ENCODE results near the gene TMEM151A. TPM values are rescaled to one million over a fixed set of nuclear protein-coding genes. Genes with fewer than 3 reads are reported as not detected.

TMEM151A gene
- total and polyA plus RNA-seq, 2 of the 4 experiments (the other 2 are of a cell fraction): 0.03 TPM; not detected in 1

- peak overlapping the region; percentile 15 for H3K27ac ChIP-seq (ENCODE audit: insufficient read depth, low read length)
- H3K9ac ChIP-seq (ENCODE audit: low read depth, low read length): no peak overlapping the region
- H4K20me1 ChIP-seq (ENCODE audit: insufficient read depth, low read length): peaks cover 21% of the 10 kb centered on the region
- in situ Hi-C loops (cut with MboI; ENCODE audit: low sequenced_read_pairs): no loop called here
- H3K14ac ChIP-seq (replicated peaks; ENCODE audit: low read depth, low read length): no peak overlapping the region
- H2AFZ ChIP-seq (replicated peaks; ENCODE audit: low read length, poor library complexity): peak overlapping the region; percentile 83
- peaks cover 15 to 53% of the 10 kb centered on the region in 2 experiments; a peak in 3 of 4 replicates for H3K79me1 ChIP-seq (ENCODE audit: low read depth in 1 of 2, low read length in 2 of 2)
- H4K8ac ChIP-seq (ENCODE audit: low read depth in 2 of 2, low read length in 2 of 2): peak overlapping the region in 1 of 2 experiments; percentile 36; a peak in 1 of 4 replicates
- H2BK5ac ChIP-seq (ENCODE audit: low read depth, low read length, poor library complexity, severe bottlenecking): peak overlapping the region; percentile 36
- H3K56ac ChIP-seq (ENCODE audit: extremely low read depth, insufficient read depth, low read length): no peak overlapping the region
- H2AK5ac ChIP-seq (ENCODE audit: low read depth, low read length): peak overlapping the region; percentile 72
- ChIA-PET CTCF (interaction anchor here (0.7 kb wide), 1 partner anchor 25 kb away, joined by 3 read pairs; no protein-coding TSS in a partner anchor), POLR2A (ENCODE audit: unreplicated experiment) (interaction anchor here (0.9 to 1.7 kb wide), 2 partner anchors 20 to 25 kb away, joined by 5 to 6 read pairs; no protein-coding TSS in a partner anchor)
- DNase-seq: peak; percentile 56
- H3K4me1 ChIP-seq (ENCODE audit: control insufficient read depth, insufficient read depth, low read length): peaks cover 23% of the 10 kb centered on the region
- no peaks in the 10 kb centered on the region for H3K9me3 ChIP-seq (ENCODE audit: control insufficient read depth, insufficient read depth, low read length)
- peak overlapping the region; percentile 20; the same call in 1 of the 2 replicates for H2BK20ac ChIP-seq (ENCODE audit: low read depth, low read length)
- H3K36me3 ChIP-seq (ENCODE audit: control insufficient read depth, insufficient read depth, low read length): peaks cover 40% of the 10 kb centered on the region
- TF ChIP-seq RFX5 (IDR thresholded peaks at IDR 0.05; ENCODE audit: low read depth, low read length) (no peak), FOS (IDR thresholded peaks at IDR 0.05; ENCODE audit: low read depth, low read length) (no peak), RCOR1 (IDR thresholded peaks at IDR 0.05; ENCODE audit: insufficient replicate concordance, low read length) (no peak), CEBPB (IDR thresholded peaks at IDR 0.05; ENCODE audit: low read depth, low read length) (no peak), RAD21 (IDR thresholded peaks at IDR 0.05; ENCODE audit: low read length) (no peak), POLR2A (IDR thresholded peaks at IDR 0.05; ENCODE audit: low read depth, low read length) (no peak), MXI1 (IDR thresholded peaks at IDR 0.05; ENCODE audit: borderline replicate concordance, low read depth, low read length) (no peak), MAZ (IDR thresholded peaks at IDR 0.05; ENCODE audit: borderline replicate concordance, low read depth, low read length) (no peak), BHLHE40 (IDR thresholded peaks at IDR 0.05; ENCODE audit: low read depth, low read length) (no peak), CHD1 (IDR thresholded peaks at IDR 0.05; ENCODE audit: low read depth, low read length) (no peak)
- TF ChIP-seq, protein P1, sequence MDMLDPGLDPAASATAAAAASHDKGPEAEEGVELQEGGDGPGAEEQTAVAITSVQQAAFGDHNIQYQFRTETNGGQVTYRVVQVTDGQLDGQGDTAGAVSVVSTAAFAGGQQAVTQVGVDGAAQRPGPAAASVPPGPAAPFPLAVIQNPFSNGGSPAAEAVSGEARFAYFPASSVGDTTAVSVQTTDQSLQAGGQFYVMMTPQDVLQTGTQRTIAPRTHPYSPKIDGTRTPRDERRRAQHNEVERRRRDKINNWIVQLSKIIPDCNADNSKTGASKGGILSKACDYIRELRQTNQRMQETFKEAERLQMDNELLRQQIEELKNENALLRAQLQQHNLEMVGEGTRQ (IDR thresholded peaks at IDR 0.05; ENCODE audit: low read depth, low read length): no peak
- TF ChIP-seq, protein P2, sequence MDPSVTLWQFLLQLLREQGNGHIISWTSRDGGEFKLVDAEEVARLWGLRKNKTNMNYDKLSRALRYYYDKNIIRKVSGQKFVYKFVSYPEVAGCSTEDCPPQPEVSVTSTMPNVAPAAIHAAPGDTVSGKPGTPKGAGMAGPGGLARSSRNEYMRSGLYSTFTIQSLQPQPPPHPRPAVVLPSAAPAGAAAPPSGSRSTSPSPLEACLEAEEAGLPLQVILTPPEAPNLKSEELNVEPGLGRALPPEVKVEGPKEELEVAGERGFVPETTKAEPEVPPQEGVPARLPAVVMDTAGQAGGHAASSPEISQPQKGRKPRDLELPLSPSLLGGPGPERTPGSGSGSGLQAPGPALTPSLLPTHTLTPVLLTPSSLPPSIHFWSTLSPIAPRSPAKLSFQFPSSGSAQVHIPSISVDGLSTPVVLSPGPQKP (IDR thresholded peaks at IDR 0.05; ENCODE audit: borderline replicate concordance, low read depth, low read length): no peak
- TF ChIP-seq, protein P3, sequence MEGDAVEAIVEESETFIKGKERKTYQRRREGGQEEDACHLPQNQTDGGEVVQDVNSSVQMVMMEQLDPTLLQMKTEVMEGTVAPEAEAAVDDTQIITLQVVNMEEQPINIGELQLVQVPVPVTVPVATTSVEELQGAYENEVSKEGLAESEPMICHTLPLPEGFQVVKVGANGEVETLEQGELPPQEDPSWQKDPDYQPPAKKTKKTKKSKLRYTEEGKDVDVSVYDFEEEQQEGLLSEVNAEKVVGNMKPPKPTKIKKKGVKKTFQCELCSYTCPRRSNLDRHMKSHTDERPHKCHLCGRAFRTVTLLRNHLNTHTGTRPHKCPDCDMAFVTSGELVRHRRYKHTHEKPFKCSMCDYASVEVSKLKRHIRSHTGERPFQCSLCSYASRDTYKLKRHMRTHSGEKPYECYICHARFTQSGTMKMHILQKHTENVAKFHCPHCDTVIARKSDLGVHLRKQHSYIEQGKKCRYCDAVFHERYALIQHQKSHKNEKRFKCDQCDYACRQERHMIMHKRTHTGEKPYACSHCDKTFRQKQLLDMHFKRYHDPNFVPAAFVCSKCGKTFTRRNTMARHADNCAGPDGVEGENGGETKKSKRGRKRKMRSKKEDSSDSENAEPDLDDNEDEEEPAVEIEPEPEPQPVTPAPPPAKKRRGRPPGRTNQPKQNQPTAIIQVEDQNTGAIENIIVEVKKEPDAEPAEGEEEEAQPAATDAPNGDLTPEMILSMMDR (conservative IDR thresholded peaks at IDR 0.05; ENCODE audit: low read depth, low read length): no peak
- H3K18ac ChIP-seq (ENCODE audit: low read depth, low read length): no peak overlapping the region
- H3K23ac ChIP-seq (ENCODE audit: low read depth, low read length): no peak overlapping the region
- H2AK9ac ChIP-seq (replicated peaks; ENCODE audit: low read depth, low read length, poor library complexity): peak overlapping the region; percentile 10
- WGBS, 2 experiments (ENCODE audit: extremely low coverage in 2 of 2, insufficient read length in 1 of 2): 29% methylated on average over 8 of the region's 18 CpGs; no CpG with 5 or more reads in 1 of the 2 experiments
- peak overlapping the region; percentile 37 for H2BK120ac ChIP-seq (ENCODE audit: low read depth, low read length)
- intact Hi-C loops (cut with micrococcal nuclease): no loop called here
- no peak overlapping the region for H4K5ac ChIP-seq (ENCODE audit: low read depth, low read length)
- no peak overlapping the region; the same call in 2 of the 3 replicates for H2BK15ac ChIP-seq (ENCODE audit: low read depth, low read length)
- no peak overlapping the region for H3K4me3 ChIP-seq (ENCODE audit: insufficient read depth, low read depth, low read length)
- peak; percentile 5; the same call in 1 of the 2 replicates for ATAC-seq (ENCODE audit: low read depth)
- dilution Hi-C loops (cut with HindIII; ENCODE audit: low sequenced_read_pairs, unreplicated experiment): no loop called here
- no TSS peak for BruUV-seq (replicated peaks)
- H4K91ac ChIP-seq (ENCODE audit: insufficient read depth, low read depth, low read length): peak overlapping the region; percentile 4; the same call in 1 of the 2 replicates
- H3K4me2 ChIP-seq (ENCODE audit: low read depth, low read length): no peak overlapping the region
- H3K27me3 ChIP-seq (ENCODE audit: control insufficient read depth, insufficient read depth, low read length): no peaks in the 10 kb centered on the region
- H3K4ac ChIP-seq (ENCODE audit: low read depth, low read length): peak overlapping the region; percentile 29
- H3K9me1 ChIP-seq (ENCODE audit: insufficient read depth, low read length): no peaks in the 10 kb centered on the region
Measured at GRCh38 chr11:66337103-66337899, 45.6 kb downstream of the TMEM151A start.

Data from IMR-90 (cell line).